Muscle of back (tissue), 11 donors: ENCODE measurements around the gene ITPR3. TPM values are rescaled to one million over a fixed set of nuclear protein-coding genes. Genes with fewer than 3 reads are reported as not detected.

Experiments used
- DNase-seq, 3 donors: peaks; one replicate each; pipeline versions ENCODE4 v3.0.0 to v3.0.0-alpha.2; 2013
- polyA plus RNA-seq, 10 donors: library from polyadenylated mRNA; unstranded; fragments of 120-200 nt; gene quantifications; one replicate each; pipeline ENCODE4 v1.2.1, GENCODE V29; 2013; ENCODE audit not compliant: insufficient read length in 10 of 10

The ITPR3 gene
- polyA plus RNA-seq, 10 donors, result 6.3 to 12.6 (median 8.4) TPM

GRCh38 chr6:33686225-33686924, 65.3 kb downstream of the ITPR3 start:
- no peak for DNase-seq

DNA sequence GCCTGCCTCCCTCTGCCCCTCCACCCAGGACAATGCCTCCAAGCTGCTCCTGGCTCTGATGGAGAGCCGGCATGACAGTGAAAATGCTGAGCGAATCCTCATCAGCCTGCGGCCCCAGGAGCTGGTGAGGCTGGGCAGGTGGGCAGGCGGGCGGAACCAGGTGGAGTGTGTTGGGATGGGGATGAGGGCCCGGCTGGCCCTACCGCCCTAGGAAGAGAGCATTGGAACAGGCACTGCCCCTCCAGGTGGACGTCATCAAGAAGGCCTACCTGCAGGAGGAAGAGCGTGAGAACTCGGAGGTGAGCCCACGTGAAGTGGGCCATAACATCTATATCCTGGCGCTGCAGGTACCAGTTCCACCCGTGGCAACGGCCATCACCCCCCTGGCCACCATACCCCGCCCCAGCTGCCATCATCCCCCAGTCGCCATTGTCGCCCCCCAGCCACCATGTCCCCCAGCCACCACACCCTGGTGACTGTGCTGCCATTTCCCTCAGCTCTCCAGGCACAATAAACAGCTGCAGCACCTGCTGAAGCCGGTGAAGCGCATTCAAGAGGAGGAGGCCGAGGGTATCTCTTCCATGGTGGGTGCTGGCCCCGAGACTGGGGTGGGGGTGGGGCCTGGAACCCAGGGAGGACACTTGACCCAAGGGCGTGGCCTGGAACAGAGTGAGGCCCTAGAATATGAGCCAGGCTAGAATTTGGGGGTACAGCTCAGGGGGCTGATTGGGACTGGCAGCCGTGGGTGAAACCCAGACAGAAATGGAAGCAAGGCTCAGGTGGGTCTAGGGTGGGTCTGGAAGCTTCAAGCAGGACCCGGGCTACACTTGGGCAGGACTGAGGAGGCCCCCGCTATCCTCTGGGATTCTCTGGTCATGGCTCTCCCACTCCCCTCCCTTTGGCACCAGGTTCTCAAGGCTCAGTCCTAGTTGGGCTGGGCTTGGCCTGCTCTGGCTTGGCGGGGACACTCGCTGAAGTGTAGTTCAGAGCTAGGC, 66.2 kb downstream of the ITPR3 start:
- DNase-seq, result no peak

DNA sequence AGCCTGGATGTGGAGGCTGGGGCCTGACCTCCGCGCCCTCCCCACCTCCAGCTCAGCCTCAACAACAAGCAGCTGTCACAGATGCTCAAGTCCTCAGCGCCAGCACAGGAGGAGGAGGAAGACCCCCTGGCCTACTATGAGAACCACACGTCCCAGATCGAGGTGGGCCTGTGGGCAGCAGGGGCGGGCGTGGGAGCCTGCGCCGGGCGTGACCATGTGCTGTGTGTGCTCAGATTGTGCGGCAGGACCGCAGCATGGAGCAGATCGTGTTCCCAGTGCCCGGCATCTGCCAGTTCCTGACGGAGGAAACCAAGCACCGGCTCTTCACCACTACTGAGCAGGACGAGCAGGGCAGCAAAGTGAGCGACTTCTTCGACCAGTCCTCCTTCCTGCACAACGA, 66.9 kb downstream of the ITPR3 start:
- DNase-seq, result no peak

- no peak for DNase-seq
These were observed 67.5 kb downstream of the ITPR3 start for GRCh38 chr6:33688451-33689147.

- DNase-seq, result no peak
These were observed 68.0 kb downstream of the ITPR3 start for GRCh38 chr6:33689148-33689494.

DNA sequence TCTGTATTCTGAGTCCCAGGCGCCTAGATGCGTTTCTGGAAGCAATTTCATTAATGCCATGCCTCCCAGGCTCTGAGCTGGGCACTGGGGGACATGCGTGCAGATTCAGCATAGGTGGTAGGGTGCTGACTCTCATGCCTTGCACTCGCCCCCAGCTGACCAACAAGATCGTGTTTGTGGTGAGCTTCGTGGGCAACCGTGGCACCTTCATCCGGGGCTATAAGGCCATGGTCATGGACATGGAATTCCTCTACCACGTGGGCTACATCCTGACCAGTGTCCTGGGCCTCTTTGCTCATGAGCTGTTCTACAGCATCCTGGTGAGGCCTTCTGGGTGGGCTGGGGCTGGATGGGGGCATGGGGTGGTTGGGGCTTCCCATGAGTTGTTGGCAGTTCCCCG, 68.8 kb downstream of the ITPR3 start:
- no peak for DNase-seq

GRCh38 chr6:33690766-33691165, 69.6 kb downstream of the ITPR3 start:
- DNase-seq, result no peak

GRCh38 chr6:33691456-33692077, 70.4 kb downstream of the ITPR3 start:
- no peak for DNase-seq

DNA sequence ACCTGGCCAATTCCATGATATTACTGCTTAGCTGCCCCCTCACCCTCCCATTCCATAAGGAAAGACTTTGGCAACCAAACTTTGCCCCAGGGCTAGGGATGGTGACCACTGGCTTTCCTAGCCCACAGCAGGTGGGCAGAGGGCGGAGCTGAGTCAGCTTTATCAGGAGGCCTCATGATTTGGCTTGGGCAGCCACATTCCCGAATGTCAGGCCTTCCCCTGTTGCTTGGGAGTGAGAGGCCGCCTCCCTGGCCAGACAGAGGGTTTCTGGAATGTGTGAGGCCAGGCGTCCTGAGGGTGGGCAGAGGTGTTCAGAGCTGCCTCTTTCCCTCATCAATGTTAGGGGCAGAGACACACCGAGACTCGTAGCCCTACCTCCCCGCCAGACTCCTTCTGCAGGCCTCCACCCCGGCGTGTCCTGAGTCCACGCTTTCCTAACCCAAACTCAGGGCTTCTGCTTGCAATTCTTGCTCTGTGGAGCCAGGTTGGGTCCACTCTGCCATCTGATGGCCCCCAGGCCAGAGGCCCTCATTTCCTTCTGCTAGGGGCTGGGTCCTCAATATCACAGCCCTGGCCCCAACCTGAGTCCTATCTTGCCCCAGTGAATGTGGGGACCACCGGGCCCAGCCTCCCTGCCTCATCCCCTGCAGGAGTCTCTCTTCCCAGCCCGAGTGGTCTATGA, 71.1 kb downstream of the ITPR3 start:
- no peak for DNase-seq

GRCh38 chr6:33692760-33693158, 71.6 kb downstream of the ITPR3 start:
- DNase-seq, result peak in 1 of 3 donors; percentile 32

DNA sequence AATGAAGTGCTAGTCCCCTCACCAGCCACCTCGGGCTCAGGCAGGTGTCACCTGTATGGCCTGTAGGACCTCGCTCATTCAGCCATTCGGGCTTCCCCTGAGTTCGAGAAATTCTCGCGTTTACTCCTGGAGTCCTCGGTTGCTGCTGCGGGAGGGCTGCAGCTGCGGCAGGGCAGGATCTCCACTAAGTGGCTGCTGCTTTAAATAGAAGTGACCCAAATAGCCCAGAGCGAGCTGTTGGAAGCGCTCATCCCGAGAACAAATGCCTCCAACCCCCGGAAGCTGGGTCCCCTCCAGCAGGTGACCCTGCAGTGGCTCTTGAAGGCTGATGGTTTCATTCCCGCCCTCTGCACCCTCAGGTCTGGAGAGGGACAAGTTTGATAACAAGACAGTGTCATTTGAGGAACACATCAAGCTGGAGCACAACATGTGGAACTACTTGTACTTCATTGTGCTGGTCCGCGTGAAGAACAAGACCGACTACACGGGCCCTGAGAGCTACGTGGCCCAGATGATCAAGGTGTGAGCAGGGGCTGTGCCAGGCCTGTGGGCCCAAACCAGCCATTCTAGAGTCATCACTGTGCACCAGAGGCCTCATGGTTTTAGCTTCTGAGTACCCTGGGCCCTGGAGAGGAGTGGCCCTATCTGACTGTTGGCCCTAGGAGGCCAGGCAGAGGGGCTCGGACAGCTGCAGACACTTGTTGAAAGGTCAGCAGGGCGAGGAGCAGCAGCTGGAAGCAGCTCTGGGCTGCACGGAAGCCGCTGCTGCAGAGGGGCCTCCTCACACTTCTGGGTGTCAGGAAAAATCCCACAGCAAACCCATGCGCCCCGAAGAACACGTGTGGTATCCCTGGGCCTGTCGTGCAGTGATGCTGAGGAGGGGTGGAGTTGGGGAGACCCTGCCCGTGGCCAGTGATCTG, 72.3 kb downstream of the ITPR3 start:
- DNase-seq, result peak in 2 of 3 donors; percentile 33 to 60

GRCh38 chr6:33694401-33694931, 73.3 kb downstream of the ITPR3 start:
- DNase-seq, result peak; percentile 31 to 55 (median 45)

DNA sequence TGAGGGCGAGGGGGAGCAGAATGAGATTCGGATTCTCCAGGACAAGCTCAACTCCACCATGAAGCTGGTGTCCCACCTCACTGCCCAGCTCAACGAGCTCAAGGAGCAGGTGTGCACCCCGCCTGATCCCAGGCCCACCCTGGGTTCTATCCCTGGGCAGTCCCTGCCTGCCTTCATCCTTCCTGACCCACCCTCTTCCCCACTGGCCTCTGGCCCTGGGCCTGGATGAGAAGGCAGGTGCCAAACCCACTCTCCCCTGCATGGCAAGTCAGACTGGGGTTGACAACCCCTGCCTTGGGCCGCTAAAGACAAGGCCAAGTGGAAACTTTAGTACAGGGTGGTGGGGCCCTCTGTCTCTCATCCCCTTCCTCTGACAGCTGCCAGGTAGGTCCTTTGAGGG, 73.9 kb downstream of the ITPR3 start:
- DNase-seq, result no peak

DNA sequence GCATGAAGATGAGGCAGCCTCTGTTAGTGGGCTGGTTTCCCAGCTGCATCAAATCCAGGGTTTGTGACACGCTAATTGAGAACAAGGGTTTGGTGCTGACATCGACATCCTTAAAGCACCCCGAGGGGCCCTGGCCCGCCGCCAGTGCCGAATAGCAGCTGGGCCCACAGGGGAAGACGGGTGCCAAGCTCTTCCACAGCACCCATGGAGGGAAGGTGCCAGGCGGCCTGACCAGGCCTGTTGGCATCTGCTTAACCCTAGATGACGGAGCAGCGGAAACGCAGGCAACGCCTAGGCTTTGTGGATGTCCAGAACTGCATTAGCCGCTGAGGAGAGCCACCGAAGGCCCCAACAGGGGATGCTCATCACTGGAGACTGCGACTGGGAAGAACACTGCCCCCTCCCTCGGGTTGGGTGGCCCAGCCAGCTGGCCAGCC, 74.3 kb downstream of the ITPR3 start:
- DNase-seq, result no peak

GRCh38 chr6:33696076-33696475, 75.0 kb downstream of the ITPR3 start:
- no peak for DNase-seq

- DNase-seq, result peak in 2 of 3 donors; percentile 26 to 41
These were observed 75.7 kb downstream of the ITPR3 start for GRCh38 chr6:33696548-33697518.

DNA sequence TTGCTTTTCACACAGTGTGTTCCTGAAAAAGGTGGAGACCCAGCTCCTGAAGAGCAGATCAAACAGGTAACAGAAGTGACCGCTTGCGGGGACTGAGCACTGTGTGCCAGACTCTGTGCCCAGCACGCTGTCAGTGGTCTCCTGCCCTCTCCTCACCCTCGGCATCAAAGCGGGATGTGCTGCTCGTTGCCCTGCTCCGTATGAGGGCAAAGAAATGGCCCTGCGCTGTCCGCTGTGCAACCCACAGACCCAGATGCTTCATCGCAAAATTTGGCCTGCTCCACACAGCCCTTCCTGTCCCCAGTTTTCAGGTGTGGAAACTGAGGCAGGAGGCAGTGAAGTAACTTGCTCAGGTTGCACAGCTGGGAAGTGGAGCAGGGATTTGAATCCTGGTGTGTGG, 76.7 kb downstream of the ITPR3 start:
- no peak for DNase-seq

DNA sequence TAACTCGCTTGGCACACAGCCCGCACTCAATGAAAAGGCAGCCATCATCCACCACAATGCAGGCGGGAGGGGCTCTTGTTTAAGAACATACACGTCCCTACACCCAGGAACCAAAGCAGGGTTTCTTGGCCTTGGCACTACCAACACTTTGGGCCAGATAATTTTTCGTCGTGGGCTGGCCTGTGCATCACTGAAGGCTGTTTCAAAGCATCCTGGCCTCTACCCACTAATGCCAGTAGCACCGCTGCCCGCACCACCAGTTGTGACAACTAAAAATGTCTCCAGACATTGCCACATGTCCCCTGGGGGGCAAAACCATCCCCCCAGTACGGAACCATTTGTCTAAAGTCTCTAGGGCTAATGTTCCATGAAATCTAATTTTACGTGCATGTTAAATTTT, 77.4 kb downstream of the ITPR3 start:
- no peak for DNase-seq

GRCh38 chr6:33699131-33699530, 78.0 kb downstream of the ITPR3 start:
- DNase-seq, result no peak
